Activated T-cell treated with anti-CD3 and anti-CD28 coated beads, Interleukin-2, amount 50 U/mL, for 1 hour (primary cell): ENCODE data around the gene TRIM65.

Source experiments
- DNase-seq: peaks from one replicate; pipeline ENCODE4 v3.0.0-alpha.2; 2020

TRIM65 gene

GRCh38 chr17:75896415-75897159 is at the start of gene TRIM65:
Gene TRIM65, minus strand, starts transcription at chr17:75896951. Its CDS starts 14 bp downstream, at chr17:75896937.
- peak; percentile 88 for DNase-seq

- no peak for DNase-seq
Measured at GRCh38 chr17:75945211-75945610, 48.5 kb upstream of the TRIM65 start.

GRCh38 chr17:75943491-75943890 is 46.7 kb upstream of the TRIM65 start:
- no peak for DNase-seq

GRCh38 chr17:75942473-75942872 is 45.7 kb upstream of the TRIM65 start:
- DNase-seq = no peak

- no peak for DNase-seq
Measured at GRCh38 chr17:75941442-75941819, 44.7 kb upstream of the TRIM65 start.

GRCh38 chr17:75940727-75941441 is 44.1 kb upstream of the TRIM65 start, which contains the start of gene FBF1:
Gene FBF1, minus strand, starts transcription at chr17:75941042. Its CDS starts 2,893 bp downstream, at chr17:75938149.
- DNase-seq = peak; percentile 87

GRCh38 chr17:75937652-75938051 is 40.9 kb upstream of the TRIM65 start:
- no peak for DNase-seq

- DNase-seq = no peak
Measured at GRCh38 chr17:75933808-75934207, 37.1 kb upstream of the TRIM65 start.

- no peak for DNase-seq
Measured at GRCh38 chr17:75932852-75933251, 36.1 kb upstream of the TRIM65 start.

- DNase-seq = no peak
Measured at GRCh38 chr17:75931062-75931461, 34.3 kb upstream of the TRIM65 start.

- no peak for DNase-seq
Measured at GRCh38 chr17:75927286-75927922, 30.7 kb upstream of the TRIM65 start.

GRCh38 chr17:75926456-75926855 is 29.7 kb upstream of the TRIM65 start:
- DNase-seq = no peak

- DNase-seq = no peak
Measured at GRCh38 chr17:75925912-75926311, 29.2 kb upstream of the TRIM65 start.

GRCh38 chr17:75925103-75925502 is 28.4 kb upstream of the TRIM65 start:
- no peak for DNase-seq

GRCh38 chr17:75922963-75923874 is 26.5 kb upstream of the TRIM65 start:
- no peak for DNase-seq

GRCh38 chr17:75922173-75922961 is 25.6 kb upstream of the TRIM65 start:
- DNase-seq = no peak

GRCh38 chr17:75921596-75921995 is 24.8 kb upstream of the TRIM65 start:
- DNase-seq = no peak

- DNase-seq = no peak
Measured at GRCh38 chr17:75920045-75920560, 23.4 kb upstream of the TRIM65 start.

- DNase-seq = no peak
Measured at GRCh38 chr17:75919611-75920010, 22.9 kb upstream of the TRIM65 start.

- no peak for DNase-seq
Measured at GRCh38 chr17:75917917-75918445, 21.2 kb upstream of the TRIM65 start.
